HG02870 (cell line): ENCODE results near the gene ITM2C.

Experiments used
- ATAC-seq: cut with Tn5 transposase; IDR thresholded peaks from one replicate; pipeline ENCODE4 v1.9.1; 2021; ENCODE audit warnings: mild to moderate bottlenecking, moderate library complexity; ENCODE audit not compliant: unreplicated experiment

The ITM2C gene

GRCh38 chr2:230924470-230925341 lies 60.0 kb downstream of the ITM2C start, which contains the start of gene GPR55:
Gene GPR55 (minus strand): TSS chr2:230925242. CDS start chr2:230910962, 14,280 bp downstream.
- peak; percentile 29 for ATAC-seq

DNA sequence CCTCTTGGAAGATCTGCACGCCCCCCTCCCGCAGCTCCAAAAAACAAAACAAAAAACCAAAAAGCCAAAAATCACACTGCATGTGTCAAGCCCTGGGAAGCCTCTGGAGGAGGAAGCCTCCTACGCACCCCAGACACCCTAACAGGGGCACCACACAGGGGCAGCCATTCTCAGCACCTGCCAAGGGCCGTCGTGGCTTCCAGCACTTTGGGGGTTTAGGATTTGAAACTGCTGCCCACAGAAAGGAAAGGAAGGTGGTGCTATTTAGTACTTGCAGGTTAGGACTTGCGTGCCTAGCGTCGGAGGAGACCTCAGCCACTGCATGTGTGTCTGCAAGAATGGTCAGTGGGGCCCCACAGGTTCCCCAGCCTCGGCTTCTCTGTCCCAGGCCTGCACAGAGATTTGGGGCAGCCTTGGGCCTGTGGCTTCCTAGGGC lies 60.7 kb downstream of the ITM2C start:
- peak; percentile 12 for ATAC-seq

GRCh38 chr2:230925879-230926765 lies 61.4 kb downstream of the ITM2C start:
- ATAC-seq = peak; percentile 39

DNA sequence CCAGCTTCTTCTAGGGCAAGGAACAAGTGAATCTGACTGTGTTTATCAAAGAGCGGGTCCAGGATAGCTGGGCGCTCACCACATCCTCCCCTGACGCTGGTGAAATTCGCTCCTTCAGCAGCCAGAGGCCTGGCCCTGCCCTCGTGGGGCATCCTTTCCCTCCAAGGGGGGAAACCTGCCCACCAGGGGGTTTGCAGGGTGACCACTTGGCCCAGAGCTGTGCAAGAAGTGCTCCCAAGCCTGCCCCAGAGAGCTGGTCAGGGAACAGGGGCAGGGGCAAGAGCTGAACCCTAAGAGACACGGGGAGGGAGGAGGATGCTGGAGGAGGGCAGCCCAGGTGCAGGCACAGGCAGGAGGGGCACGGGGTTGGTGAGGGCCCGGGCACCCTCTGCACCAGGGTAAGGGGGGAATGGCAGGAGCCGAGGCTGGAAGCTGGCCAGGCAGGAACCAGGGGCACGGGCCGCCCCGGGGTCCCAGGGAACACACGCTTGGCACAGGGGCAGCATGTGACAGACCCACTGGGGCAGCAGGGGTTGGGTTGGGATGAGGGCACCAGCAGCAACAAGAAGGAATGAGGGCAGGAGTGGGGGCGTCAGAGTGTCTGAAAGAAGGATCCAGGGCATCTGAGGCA lies 63.1 kb downstream of the ITM2C start:
- ATAC-seq = no peak
